A673 (cell line): ENCODE measurements around the gene ULK4.

ENCODE experiments used
- EZH2 ChIP-seq: fragments of 200-600 bp; sonication (generic); IDR thresholded peaks from 2 replicates; pipeline ENCODE4 v1.6.1; 2017; ENCODE audit warnings: borderline replicate concordance, low read depth, mild to moderate bottlenecking, mixed read lengths, antibody characterized with exemption, low read length; ENCODE audit not compliant: poor library complexity, severe bottlenecking
- TF ChIP-seq, protein P1 (sequence below): fragments of 300-800, 200-600 bp; sonication (generic); conservative IDR thresholded peaks from 2 replicates; pipeline ENCODE4 v1.5.1; 2017; ENCODE audit warnings: low read depth, mild to moderate bottlenecking, antibody characterized with exemption, low read length, moderate library complexity, mixed read lengths

- TF ChIP-seq, protein P1, sequence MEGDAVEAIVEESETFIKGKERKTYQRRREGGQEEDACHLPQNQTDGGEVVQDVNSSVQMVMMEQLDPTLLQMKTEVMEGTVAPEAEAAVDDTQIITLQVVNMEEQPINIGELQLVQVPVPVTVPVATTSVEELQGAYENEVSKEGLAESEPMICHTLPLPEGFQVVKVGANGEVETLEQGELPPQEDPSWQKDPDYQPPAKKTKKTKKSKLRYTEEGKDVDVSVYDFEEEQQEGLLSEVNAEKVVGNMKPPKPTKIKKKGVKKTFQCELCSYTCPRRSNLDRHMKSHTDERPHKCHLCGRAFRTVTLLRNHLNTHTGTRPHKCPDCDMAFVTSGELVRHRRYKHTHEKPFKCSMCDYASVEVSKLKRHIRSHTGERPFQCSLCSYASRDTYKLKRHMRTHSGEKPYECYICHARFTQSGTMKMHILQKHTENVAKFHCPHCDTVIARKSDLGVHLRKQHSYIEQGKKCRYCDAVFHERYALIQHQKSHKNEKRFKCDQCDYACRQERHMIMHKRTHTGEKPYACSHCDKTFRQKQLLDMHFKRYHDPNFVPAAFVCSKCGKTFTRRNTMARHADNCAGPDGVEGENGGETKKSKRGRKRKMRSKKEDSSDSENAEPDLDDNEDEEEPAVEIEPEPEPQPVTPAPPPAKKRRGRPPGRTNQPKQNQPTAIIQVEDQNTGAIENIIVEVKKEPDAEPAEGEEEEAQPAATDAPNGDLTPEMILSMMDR = no peak
- no peak for TF ChIP-seq EZH2
These were observed 659.6 kb downstream of the ULK4 start for GRCh38 chr3:41302295-41302694.
